ENCODE measurements around the gene BAIAP2L2.

DNA sequence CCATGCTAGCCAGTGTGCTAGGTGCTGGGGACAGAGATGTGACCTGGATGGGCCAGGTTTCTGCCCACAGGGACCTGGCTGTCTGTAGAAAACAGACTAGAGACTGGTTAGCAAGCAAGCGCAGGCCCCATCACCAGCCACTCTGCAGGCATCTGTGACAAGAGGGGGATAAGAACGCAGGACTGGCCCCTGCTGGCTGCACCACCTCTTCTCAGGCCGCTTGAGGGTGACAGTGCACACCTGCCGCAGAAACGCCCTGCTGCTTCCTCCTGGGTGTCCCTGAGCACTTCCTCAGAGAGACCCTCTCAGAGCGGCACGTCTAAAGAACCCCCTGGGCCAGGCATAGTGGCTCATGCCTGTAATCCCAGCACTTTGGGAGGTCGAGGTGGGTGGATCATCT is 59.2 kb downstream of the BAIAP2L2 start:
- TF ChIP-seq, protein P1, sequence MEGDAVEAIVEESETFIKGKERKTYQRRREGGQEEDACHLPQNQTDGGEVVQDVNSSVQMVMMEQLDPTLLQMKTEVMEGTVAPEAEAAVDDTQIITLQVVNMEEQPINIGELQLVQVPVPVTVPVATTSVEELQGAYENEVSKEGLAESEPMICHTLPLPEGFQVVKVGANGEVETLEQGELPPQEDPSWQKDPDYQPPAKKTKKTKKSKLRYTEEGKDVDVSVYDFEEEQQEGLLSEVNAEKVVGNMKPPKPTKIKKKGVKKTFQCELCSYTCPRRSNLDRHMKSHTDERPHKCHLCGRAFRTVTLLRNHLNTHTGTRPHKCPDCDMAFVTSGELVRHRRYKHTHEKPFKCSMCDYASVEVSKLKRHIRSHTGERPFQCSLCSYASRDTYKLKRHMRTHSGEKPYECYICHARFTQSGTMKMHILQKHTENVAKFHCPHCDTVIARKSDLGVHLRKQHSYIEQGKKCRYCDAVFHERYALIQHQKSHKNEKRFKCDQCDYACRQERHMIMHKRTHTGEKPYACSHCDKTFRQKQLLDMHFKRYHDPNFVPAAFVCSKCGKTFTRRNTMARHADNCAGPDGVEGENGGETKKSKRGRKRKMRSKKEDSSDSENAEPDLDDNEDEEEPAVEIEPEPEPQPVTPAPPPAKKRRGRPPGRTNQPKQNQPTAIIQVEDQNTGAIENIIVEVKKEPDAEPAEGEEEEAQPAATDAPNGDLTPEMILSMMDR (IDR thresholded peaks at IDR 0.05), result no peak
- TF ChIP-seq POLR2A (IDR thresholded peaks at IDR 0.05), result no peak

Data from uterus (tissue), 2 donors.